HS-27A (cell line): ENCODE results near the gene DIAPH1.

Experiments used
- DNase-seq: peaks from one replicate; pipeline ENCODE4 v3.0.0-alpha.2; 2012; ENCODE audit warnings: low read depth, missing footprints

DIAPH1 gene

DNA sequence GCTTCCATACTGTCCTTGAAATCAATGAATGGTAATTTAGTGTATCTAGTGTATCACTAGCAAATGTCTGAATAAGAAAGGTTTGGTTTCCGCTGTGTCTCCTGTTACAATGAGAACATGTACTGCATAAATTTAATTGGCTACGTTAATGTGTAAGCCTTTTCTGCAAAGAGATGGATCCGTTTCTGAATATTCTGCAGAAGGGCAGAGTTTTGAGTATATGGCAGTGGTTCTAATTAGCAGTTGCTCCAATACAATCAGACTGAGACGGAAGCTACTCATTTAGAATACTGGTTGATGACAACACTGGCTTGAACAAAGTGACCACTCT is 134.5 kb downstream of the DIAPH1 start:
- DNase-seq = no peak

DNA sequence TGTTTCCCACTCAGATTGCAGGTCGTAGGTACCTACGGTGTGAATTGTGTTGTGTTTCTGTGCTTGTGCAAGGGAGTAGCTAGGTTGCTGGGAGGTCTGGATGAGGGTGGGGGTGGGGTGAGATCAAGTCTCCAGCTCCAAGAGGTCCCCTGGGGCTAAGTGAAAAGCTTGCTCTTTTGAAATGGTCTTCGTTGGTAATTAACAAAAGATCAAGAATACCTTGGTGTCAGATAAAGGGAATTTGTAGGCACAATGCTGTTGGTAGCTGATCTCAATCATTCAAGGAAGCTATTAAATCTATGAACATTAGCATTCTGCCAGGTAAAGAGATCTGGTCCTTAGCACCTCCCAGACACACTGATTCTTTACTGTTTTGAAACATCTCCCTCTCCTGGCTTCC is 134.9 kb downstream of the DIAPH1 start:
- DNase-seq = no peak

DNA sequence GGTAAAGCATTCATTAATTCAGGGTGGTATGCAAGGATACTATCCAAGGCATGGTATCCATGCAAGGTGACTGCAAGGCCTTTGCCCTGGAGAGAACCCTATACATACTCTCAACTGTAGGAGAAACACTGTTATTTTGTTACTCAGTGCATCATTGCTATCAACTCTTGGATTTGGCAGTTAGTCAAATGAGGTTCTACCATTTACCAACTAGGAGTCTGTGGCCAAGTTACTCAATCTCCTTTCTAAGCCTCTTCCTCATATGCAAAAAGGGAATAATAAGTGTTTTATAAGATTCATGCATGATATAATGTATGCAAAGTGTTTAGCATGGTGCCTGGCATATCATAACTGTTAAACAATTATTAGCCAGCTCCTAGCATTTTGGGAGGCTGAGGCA is 139.0 kb downstream of the DIAPH1 start:
- DNase-seq = no peak

DNA sequence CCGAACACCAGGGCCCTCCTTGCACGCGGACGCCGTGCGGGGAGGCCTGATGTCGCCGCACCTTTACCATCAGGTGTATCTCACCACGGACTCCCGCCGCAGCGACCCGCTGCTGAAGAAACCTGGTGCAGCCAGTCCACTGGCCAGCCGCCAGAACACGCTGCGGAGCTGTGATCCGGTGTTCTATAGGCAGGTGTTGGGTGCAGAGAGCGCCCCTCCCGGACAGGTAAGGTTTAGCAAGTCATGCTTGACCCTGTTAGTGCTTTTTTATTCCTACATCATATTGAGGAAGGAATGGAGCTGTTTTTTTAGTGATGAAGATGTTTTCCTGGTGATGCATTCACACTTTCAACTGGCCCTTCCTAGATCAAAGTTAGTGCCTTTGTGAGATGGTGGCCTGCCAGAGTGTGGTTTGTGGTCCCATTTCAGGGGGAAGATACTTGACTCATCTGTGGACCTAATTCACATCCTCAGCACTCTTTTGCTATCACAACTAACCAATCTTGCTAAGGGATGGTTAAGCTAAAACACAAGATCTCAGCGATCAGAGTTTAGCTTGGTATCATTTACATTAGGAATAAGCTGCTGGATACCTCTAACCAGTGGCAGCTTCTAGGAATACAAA is 140.4 kb downstream of the DIAPH1 start:
- DNase-seq = no peak

DNA sequence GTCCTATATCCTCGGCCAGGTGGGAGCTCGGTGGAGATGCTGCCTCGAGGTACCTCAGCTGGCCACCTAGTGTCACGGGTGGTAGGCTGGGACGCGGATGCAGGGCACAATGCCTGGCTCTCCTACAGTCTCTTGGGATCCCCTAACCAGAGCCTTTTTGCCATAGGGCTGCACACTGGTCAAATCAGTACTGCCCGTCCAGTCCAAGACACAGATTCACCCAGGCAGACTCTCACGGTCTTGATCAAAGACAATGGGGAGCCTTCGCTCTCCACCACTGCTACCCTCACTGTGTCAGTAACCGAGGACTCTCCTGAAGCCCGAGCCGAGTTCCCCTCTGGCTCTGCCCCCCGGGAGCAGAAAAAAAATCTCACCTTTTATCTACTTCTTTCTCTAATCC is 141.0 kb downstream of the DIAPH1 start:
- no peak for DNase-seq

DNA sequence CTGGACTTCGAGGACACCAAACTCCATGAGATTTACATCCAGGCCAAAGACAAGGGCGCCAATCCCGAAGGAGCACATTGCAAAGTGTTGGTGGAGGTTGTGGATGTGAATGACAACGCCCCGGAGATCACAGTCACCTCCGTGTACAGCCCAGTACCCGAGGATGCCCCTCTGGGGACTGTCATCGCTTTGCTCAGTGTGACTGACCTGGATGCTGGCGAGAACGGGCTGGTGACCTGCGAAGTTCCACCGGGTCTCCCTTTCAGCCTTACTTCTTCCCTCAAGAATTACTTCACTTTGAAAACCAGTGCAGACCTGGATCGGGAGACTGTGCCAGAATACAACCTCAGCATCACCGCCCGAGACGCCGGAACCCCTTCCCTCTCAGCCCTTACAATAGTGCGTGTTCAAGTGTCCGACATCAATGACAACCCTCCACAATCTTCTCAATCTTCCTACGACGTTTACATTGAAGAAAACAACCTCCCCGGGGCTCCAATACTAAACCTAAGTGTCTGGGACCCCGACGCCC is 141.7 kb downstream of the DIAPH1 start:
- no peak for DNase-seq

DNA sequence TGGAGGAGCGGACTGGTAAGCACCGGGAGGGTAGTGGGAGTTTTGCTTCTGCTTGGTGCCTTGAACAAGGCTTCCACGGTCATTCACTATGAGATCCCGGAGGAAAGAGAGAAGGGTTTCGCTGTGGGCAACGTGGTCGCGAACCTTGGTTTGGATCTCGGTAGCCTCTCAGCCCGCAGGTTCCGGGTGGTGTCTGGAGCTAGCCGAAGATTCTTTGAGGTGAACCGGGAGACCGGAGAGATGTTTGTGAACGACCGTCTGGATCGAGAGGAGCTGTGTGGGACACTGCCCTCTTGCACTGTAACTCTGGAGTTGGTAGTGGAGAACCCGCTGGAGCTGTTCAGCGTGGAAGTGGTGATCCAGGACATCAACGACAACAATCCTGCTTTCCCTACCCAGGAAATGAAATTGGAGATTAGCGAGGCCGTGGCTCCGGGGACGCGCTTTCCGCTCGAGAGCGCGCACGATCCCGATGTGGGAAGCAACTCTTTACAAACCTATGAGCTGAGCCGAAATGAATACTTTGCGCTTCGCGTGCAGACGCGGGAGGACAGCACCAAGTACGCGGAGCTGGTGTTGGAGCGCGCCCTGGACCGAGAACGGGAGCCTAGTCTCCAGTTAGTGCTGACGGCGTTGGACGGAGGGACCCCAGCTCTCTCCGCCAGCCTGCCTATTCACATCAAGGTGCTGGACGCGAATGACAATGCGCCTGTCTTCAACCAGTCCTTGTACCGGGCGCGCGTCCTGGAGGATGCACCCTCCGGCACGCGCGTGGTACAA is 142.5 kb downstream of the DIAPH1 start:
- peak; percentile 22 for DNase-seq

DNA sequence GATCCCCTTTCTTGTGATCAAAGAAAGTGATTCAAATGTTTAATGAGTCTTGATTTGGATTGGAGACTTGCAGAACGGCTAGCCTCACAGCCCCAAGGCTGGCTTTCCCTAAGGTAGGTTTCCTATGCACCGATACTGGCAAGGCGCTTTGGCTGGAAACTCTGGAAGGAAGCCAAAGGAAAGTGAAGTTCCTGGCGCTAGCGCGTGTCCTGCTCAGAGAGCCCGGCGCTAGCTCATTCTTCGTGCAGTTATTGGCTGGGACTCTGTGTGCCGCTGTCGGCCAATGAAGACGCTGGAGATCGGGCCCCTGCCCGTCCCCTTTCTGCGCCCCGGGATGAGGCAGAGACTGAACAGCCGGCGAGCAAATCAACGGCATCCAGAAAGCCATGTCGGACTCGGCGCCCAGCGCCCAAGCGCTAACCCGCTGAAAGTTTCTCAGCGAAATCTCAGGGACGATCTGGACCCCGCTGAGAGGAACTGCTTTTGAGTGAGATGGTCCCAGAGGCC is 143.1 kb downstream of the DIAPH1 start, which contains the start of gene PCDHGC3:
PCDHGC3 (plus strand) TSS at position 342 of the 507 bp plus-strand sequence; CDS start at position 493, 151 bp downstream.
- peak; percentile 58 for DNase-seq

DNA sequence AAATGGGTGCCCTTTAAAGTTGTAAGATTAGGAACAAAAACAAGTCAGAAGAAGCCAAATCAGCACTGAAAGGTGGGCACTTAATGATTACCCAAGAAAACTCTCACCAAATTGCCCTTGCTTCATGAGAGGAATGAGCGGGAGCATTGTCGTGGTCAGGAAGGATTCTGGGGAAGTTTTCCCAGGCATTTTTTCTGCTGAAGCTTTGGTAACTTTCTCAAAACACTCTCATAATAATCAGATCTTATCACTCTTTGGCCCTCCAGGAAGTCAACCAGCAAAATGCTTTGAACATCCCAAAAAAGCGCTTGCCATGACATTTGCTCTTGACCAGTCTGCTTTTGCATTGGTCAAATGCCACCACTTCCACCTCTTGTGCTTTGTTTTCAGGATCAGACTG is 153.4 kb downstream of the DIAPH1 start:
- DNase-seq = no peak
